IMR-90 (cell line): ENCODE data around the gene ARHGAP10. TPM values are rescaled to one million over a fixed set of nuclear protein-coding genes. Genes with fewer than 3 reads are reported as not detected.

Experiments
- ATAC-seq: fragments of 200-7000 bp; cut with Tn5 transposase; 2 replicates; pipeline ENCODE4 v1.9.1; 2020; ENCODE audit warnings: low read depth, mild to moderate bottlenecking, moderate library complexity
- BruUV-seq: library from RNA; stranded (reverse); fragments of 400-500 nt; replicated peaks from 2 replicates; lab custom pipeline; 2021; lab: Mats Ljungman, UMichigan
- CTCF ChIA-PET: fragments of 300-600 bp; formaldehyde crosslinking; extraction: SDS; loops from one replicate; lab custom pipeline; 2021; ENCODE audit warnings: antibody characterized with exemption; lab: Yijun Ruan, JAX
- POLR2A ChIA-PET: fragments of 300-600 bp; sonication (Branson Sonifier 250); formaldehyde crosslinking; loops from one replicate; lab custom pipeline; 2022; ENCODE audit warnings: antibody characterized with exemption; ENCODE audit not compliant: unreplicated experiment; lab: Charles Lee
- DNase-seq: peaks from one replicate; pipeline ENCODE4 v3.0.0; 2013
- H2AFZ ChIP-seq: replicated peaks from 2 replicates; pipeline ENCODE3; 2013; ENCODE audit warnings: low read length, mild to moderate bottlenecking; ENCODE audit not compliant: poor library complexity
- H2AK5ac ChIP-seq: 2 replicates; pipeline ENCODE4 v1.6.1; 2013; ENCODE audit warnings: low read depth, low read length, inconsistent platforms
- H2AK9ac ChIP-seq: replicated peaks from 2 replicates; pipeline ENCODE3; 2013; ENCODE audit warnings: mild to moderate bottlenecking, low read depth, low read length, moderate library complexity; ENCODE audit not compliant: poor library complexity
- H2BK120ac ChIP-seq: 2 replicates; pipeline ENCODE4 v1.6.1; 2013; ENCODE audit warnings: low read depth, low read length, inconsistent platforms
- H2BK15ac ChIP-seq: 3 replicates; pipeline ENCODE4 v1.6.1; 2013; ENCODE audit warnings: low read depth, low read length, inconsistent platforms
- H2BK20ac ChIP-seq: 2 replicates; pipeline ENCODE4 v1.6.1; 2013; ENCODE audit warnings: low read depth, mild to moderate bottlenecking, inconsistent platforms, low read length, moderate library complexity
- H2BK5ac ChIP-seq: 2 replicates; pipeline ENCODE4 v1.6.1; 2013; ENCODE audit warnings: mild to moderate bottlenecking, low read depth, low read length, inconsistent platforms; ENCODE audit not compliant: poor library complexity, severe bottlenecking
- H3K14ac ChIP-seq: replicated peaks from 2 replicates; pipeline ENCODE4 v1.6.1; 2013; ENCODE audit warnings: low read depth, low read length, inconsistent platforms
- H3K18ac ChIP-seq: 2 replicates; pipeline ENCODE4 v1.6.1; 2013; ENCODE audit warnings: low read depth, low read length, control low read depth
- H3K23ac ChIP-seq: 2 replicates; pipeline ENCODE4 v1.6.1; 2013; ENCODE audit warnings: low read depth, low read length, inconsistent platforms
- H3K27ac ChIP-seq: 2 replicates; pipeline ENCODE4 v1.5.1; 2013; ENCODE audit warnings: mild to moderate bottlenecking, control low read depth, low read length; ENCODE audit not compliant: insufficient read depth
- H3K27me3 ChIP-seq: 2 replicates; pipeline ENCODE4 v1.6.1; 2013; ENCODE audit warnings: low read length; ENCODE audit not compliant: control insufficient read depth, insufficient read depth
- H3K36me3 ChIP-seq: 2 replicates; pipeline ENCODE4 v1.6.1; 2013; ENCODE audit warnings: low read length, mixed read lengths; ENCODE audit not compliant: control insufficient read depth, insufficient read depth
- H3K4ac ChIP-seq: 2 replicates; pipeline ENCODE4 v1.6.1; 2013; ENCODE audit warnings: low read depth, low read length, inconsistent platforms
- H3K4me1 ChIP-seq: 2 replicates; pipeline ENCODE4 v1.6.1; 2013; ENCODE audit warnings: low read length, mixed read lengths; ENCODE audit not compliant: control insufficient read depth, insufficient read depth
- H3K4me2 ChIP-seq: 2 replicates; pipeline ENCODE4 v1.6.1; 2013; ENCODE audit warnings: low read depth, mild to moderate bottlenecking, control low read depth, low read length, moderate library complexity
- H3K4me3 ChIP-seq: 2 replicates; pipeline ENCODE4 v1.5.1; 2013; ENCODE audit warnings: low read depth, mild to moderate bottlenecking, control low read depth, low read length, moderate library complexity; ENCODE audit not compliant: insufficient read depth
- H3K56ac ChIP-seq: 2 replicates; pipeline ENCODE4 v1.6.1; 2013; ENCODE audit warnings: low read length, inconsistent platforms; ENCODE audit not compliant: insufficient read depth; ENCODE audit errors: extremely low read depth
- H3K79me1 ChIP-seq, 2 experiments: 2 replicates each; pipeline ENCODE4 v1.6.1; 2013; ENCODE audit warnings: low read length in 2 of 2, inconsistent platforms in 1 of 2, low read depth in 1 of 2
- H3K9ac ChIP-seq: 2 replicates; pipeline ENCODE4 v1.6.1; 2013; ENCODE audit warnings: low read depth, low read length, control low read depth
- H3K9me1 ChIP-seq: 2 replicates; pipeline ENCODE4 v1.6.1; 2013; ENCODE audit warnings: low read length, inconsistent platforms; ENCODE audit not compliant: insufficient read depth
- H3K9me3 ChIP-seq: 2 replicates; pipeline ENCODE4 v1.6.1; 2013; ENCODE audit warnings: low read length; ENCODE audit not compliant: control insufficient read depth, insufficient read depth
- H4K20me1 ChIP-seq: 2 replicates; pipeline ENCODE4 v1.6.1; 2013; ENCODE audit warnings: low read length, inconsistent platforms; ENCODE audit not compliant: insufficient read depth
- H4K5ac ChIP-seq: 2 replicates; pipeline ENCODE4 v1.6.1; 2013; ENCODE audit warnings: mild to moderate bottlenecking, low read depth, low read length, control low read depth
- H4K8ac ChIP-seq, 2 experiments: 2 replicates each; pipeline ENCODE4 v1.6.1; 2013; ENCODE audit warnings: low read depth in 2 of 2, low read length in 2 of 2, control low read depth in 1 of 2, inconsistent platforms in 1 of 2
- H4K91ac ChIP-seq: 2 replicates; pipeline ENCODE4 v1.6.1; 2013; ENCODE audit warnings: low read depth, low read length, inconsistent platforms; ENCODE audit not compliant: insufficient read depth
- BHLHE40 ChIP-seq: fragments of 150-350 bp; IDR thresholded peaks from 2 replicates; pipeline ENCODE4 v1.6.1; 2016; ENCODE audit warnings: mild to moderate bottlenecking, low read depth, low read length
- CHD1 ChIP-seq: IDR thresholded peaks from 2 replicates; pipeline ENCODE4 v1.6.1; 2012; ENCODE audit warnings: low read depth, low read length, improper control_type of control experiment
- CTCF ChIP-seq: conservative IDR thresholded peaks from 2 replicates; pipeline ENCODE4 v1.5.1; 2012; ENCODE audit warnings: mild to moderate bottlenecking, low read depth, low read length, improper control_type of control experiment
- ELK1 ChIP-seq: fragments of 150-350 bp; IDR thresholded peaks from 2 replicates; pipeline ENCODE4 v1.6.1; 2016; ENCODE audit warnings: low read depth, mild to moderate bottlenecking, low read length, moderate library complexity, borderline replicate concordance
- MAFK ChIP-seq: IDR thresholded peaks from 2 replicates; pipeline ENCODE4 v1.6.1; 2012; ENCODE audit warnings: low read depth, low read length, improper control_type of control experiment
- NFE2L2 ChIP-seq: fragments of 150-350 bp; IDR thresholded peaks from 2 replicates; pipeline ENCODE4 v1.6.1; 2016; ENCODE audit warnings: low read depth, mild to moderate bottlenecking, low read length
- RAD21 ChIP-seq: IDR thresholded peaks from 2 replicates; pipeline ENCODE4 v1.6.1; 2012; ENCODE audit warnings: low read length, improper control_type of control experiment
- RCOR1 ChIP-seq: IDR thresholded peaks from 2 replicates; pipeline ENCODE4 v1.6.1; 2012; ENCODE audit warnings: mild to moderate bottlenecking, low read length, improper control_type of control experiment; ENCODE audit not compliant: insufficient replicate concordance
- WGBS, 2 experiments: methylation state at CpG; one replicate each; pipeline versions ENCODE4 v1.1.5 to v1.1.7; 2013; ENCODE audit warnings: missing lambda C conversion rate in 2 of 2; ENCODE audit not compliant: insufficient read length in 1 of 2; ENCODE audit errors: extremely low coverage in 2 of 2; 5-methylcytosine and 5-hydroxymethylcytosine counted together
- dilution Hi-C: fragments of 300-500 bp; cut with HindIII; formaldehyde crosslinking; loops from one replicate; pipeline ENCODE4 v1.14.3; 2018; ENCODE audit warnings: low sequenced_read_pairs; ENCODE audit not compliant: unreplicated experiment
- in situ Hi-C: fragments of 300-500 bp; cut with MboI; formaldehyde crosslinking; loops from 3 replicates; pipeline ENCODE4 v1.14.3; 2019; ENCODE audit warnings: low sequenced_read_pairs, inconsistent platforms, mixed read lengths
- intact Hi-C: fragments of 100-400 bp; cut with micrococcal nuclease; formaldehyde crosslinking; loops from 2 replicates; pipeline ENCODE4 v1.10.0; 2022
- polyA plus RNA-seq, 3 experiments: library from polyadenylated mRNA; depleted of rRNA; stranded (reverse); fragments of >200 nt; gene quantifications; 2 replicates each; pipeline ENCODE4 v1.2.3, GENCODE V29; 2012; ENCODE audit warnings: low replicate concordance in 1 of 3
- total RNA-seq: library from RNA; depleted of rRNA; stranded (reverse); fragments of >200 nt; gene quantifications from 2 replicates; pipeline ENCODE4 v1.2.3, GENCODE V29; 2012

The ARHGAP10 gene
- total and polyA plus RNA-seq, 2 of the 4 experiments (the other 2 are of a cell fraction), result 27.1 to 29.4 TPM

- ATAC-seq, result no peak
- H3K23ac ChIP-seq, result no peak overlapping the region
- no peak overlapping the region for H2AFZ ChIP-seq
- no peak overlapping the region for H3K4me2 ChIP-seq
- H2AK9ac ChIP-seq, result no peak overlapping the region
- WGBS, 2 experiments, result no CpG with 5 or more reads among the region's 3 CpGs
- no TSS peak for BruUV-seq
- in situ Hi-C loops, result no loop called here
- no peak overlapping the region; a peak in 1 of 4 replicates for H4K8ac ChIP-seq
- peaks cover 6 to 14% of the 10 kb centered on the region in 2 experiments; a peak in 3 of 4 replicates for H3K79me1 ChIP-seq
- no peak overlapping the region for H2AK5ac ChIP-seq
- no peak overlapping the region; the same call in 1 of the 2 replicates for H4K5ac ChIP-seq
- TF ChIP-seq CHD1, result no peak
- no peak for TF ChIP-seq BHLHE40
- no peak for TF ChIP-seq RAD21
- TF ChIP-seq RCOR1, result no peak
- TF ChIP-seq MAFK, result no peak
- TF ChIP-seq ELK1, result no peak
- no peak for TF ChIP-seq NFE2L2
- TF ChIP-seq CTCF, result no peak
- no peak overlapping the region for H3K27ac ChIP-seq
- dilution Hi-C loops, result no loop called here
- no peak overlapping the region for H3K9ac ChIP-seq
- intact Hi-C loops, result no loop called here
- no peak overlapping the region for H2BK20ac ChIP-seq
- no peak overlapping the region for H2BK120ac ChIP-seq
- ChIA-PET POLR2A (no interaction called here), CTCF (no interaction called here)
- peaks cover 6% of the 10 kb centered on the region; the same call in 1 of the 2 replicates for H3K36me3 ChIP-seq
- DNase-seq, result no peak
- no peak overlapping the region for H3K14ac ChIP-seq
- H4K91ac ChIP-seq, result no peak overlapping the region
- no peaks in the 10 kb centered on the region for H3K9me3 ChIP-seq
- no peak overlapping the region; the same call in 2 of the 3 replicates for H2BK15ac ChIP-seq
- H2BK5ac ChIP-seq, result no peak overlapping the region
- H3K4ac ChIP-seq, result no peak overlapping the region
- H3K4me1 ChIP-seq, result peaks cover 3% of the 10 kb centered on the region
- H3K18ac ChIP-seq, result no peak overlapping the region
- no peaks in the 10 kb centered on the region for H3K27me3 ChIP-seq
- H3K9me1 ChIP-seq, result peaks cover 6% of the 10 kb centered on the region; the same call in 1 of the 2 replicates
- H3K4me3 ChIP-seq, result no peak overlapping the region
- no peak overlapping the region for H3K56ac ChIP-seq
- H4K20me1 ChIP-seq, result no peaks in the 10 kb centered on the region
These were observed 225.6 kb downstream of the ARHGAP10 start for GRCh38 chr4:147957446-147957845.
